Endometrial microvascular endothelial cells (primary cell): ENCODE measurements around the gene ZNF280B. TPM values are rescaled to one million over a fixed set of nuclear protein-coding genes. Genes with fewer than 3 reads are reported as not detected.
"Not testable (repeated sequence)": the region's sequence is repeated elsewhere in the genome, so short reads cannot be mapped to it uniquely, and the experiment has no call there.

Experiments used
- in situ Hi-C: cut with HindIII; loops from 2 replicates; pipeline ENCODE4 v1.10.0; 2017; ENCODE audit warnings: low sequenced_read_pairs, low pct_unique_long_range_greater_than_20kb; ENCODE audit errors: inconsistent ontology term
- total RNA-seq: library from RNA; depleted of rRNA; stranded (reverse); fragments of >200 nt; gene quantifications from one replicate; pipeline ENCODE4 v1.2.3, GENCODE V29; 2015; ENCODE audit errors: inconsistent ontology term

Gene ZNF280B
- total RNA-seq, 1 donor from 2014 or later = 2.1 TPM

GRCh38 chr22:22514431-22514830 lies 5.9 kb upstream of the ZNF280B start:
- in situ Hi-C loops = not testable (repeated sequence)

GRCh38 chr22:22513619-22514018 lies 5.1 kb upstream of the ZNF280B start:
- in situ Hi-C loops = no loop called here

- in situ Hi-C loops = no loop called here
These were observed 4.4 kb upstream of the ZNF280B start for GRCh38 chr22:22512951-22513350.

GRCh38 chr22:22510833-22511232 lies 2.3 kb upstream of the ZNF280B start:
- in situ Hi-C loops = not testable (repeated sequence)

- in situ Hi-C loops = not testable (repeated sequence)
These were observed 1.4 kb upstream of the ZNF280B start for GRCh38 chr22:22509912-22510311.

GRCh38 chr22:22507743-22508273 lies 734 bp downstream of the ZNF280B start:
- in situ Hi-C loops = no loop called here

- in situ Hi-C loops = no loop called here
These were observed 1.8 kb downstream of the ZNF280B start for GRCh38 chr22:22506736-22507135.

- in situ Hi-C loops = no loop called here
These were observed 10.3 kb downstream of the ZNF280B start for GRCh38 chr22:22498267-22498666.

- in situ Hi-C loops = not testable (repeated sequence)
These were observed 17.0 kb downstream of the ZNF280B start for GRCh38 chr22:22491589-22491988.

GRCh38 chr22:22488736-22489135 lies 19.8 kb downstream of the ZNF280B start:
- in situ Hi-C loops = no loop called here

GRCh38 chr22:22487869-22488597 lies 20.5 kb downstream of the ZNF280B start:
- in situ Hi-C loops = no loop called here

GRCh38 chr22:22487059-22487458 lies 21.5 kb downstream of the ZNF280B start:
- in situ Hi-C loops = no loop called here

- in situ Hi-C loops = no loop called here
These were observed 22.2 kb downstream of the ZNF280B start for GRCh38 chr22:22486132-22486899.

- in situ Hi-C loops = no loop called here
These were observed 23.0 kb downstream of the ZNF280B start for GRCh38 chr22:22485524-22485923.

- in situ Hi-C loops = no loop called here
These were observed 24.5 kb downstream of the ZNF280B start for GRCh38 chr22:22484023-22484422.

GRCh38 chr22:22480940-22481339 lies 27.6 kb downstream of the ZNF280B start:
- in situ Hi-C loops = no loop called here

GRCh38 chr22:22479999-22480532 lies 28.5 kb downstream of the ZNF280B start:
- in situ Hi-C loops = no loop called here

GRCh38 chr22:22479116-22479515 lies 29.4 kb downstream of the ZNF280B start:
- in situ Hi-C loops = no loop called here

GRCh38 chr22:22478470-22478869 lies 30.1 kb downstream of the ZNF280B start:
- in situ Hi-C loops = no loop called here

- in situ Hi-C loops = no loop called here
These were observed 33.8 kb downstream of the ZNF280B start for GRCh38 chr22:22474733-22475132.
